GM19455 (cell line): ENCODE measurements around the gene KCNH8.

Source experiments
- ATAC-seq: cut with Tn5 transposase; IDR thresholded peaks from one replicate; pipeline ENCODE4 v1.9.1; 2021; ENCODE audit not compliant: unreplicated experiment

The KCNH8 gene

GRCh38 chr3:19467761-19468160 lies 319.5 kb downstream of the KCNH8 start:
- no peak for ATAC-seq

- no peak for ATAC-seq
These were observed 322.8 kb downstream of the KCNH8 start for GRCh38 chr3:19471138-19471537.

- no peak for ATAC-seq
These were observed 325.8 kb downstream of the KCNH8 start for GRCh38 chr3:19473971-19474580.

GRCh38 chr3:19476281-19476680 lies 328.0 kb downstream of the KCNH8 start:
- ATAC-seq, result no peak

GRCh38 chr3:19485267-19485666 lies 337.0 kb downstream of the KCNH8 start:
- no peak for ATAC-seq

- ATAC-seq, result no peak
These were observed 339.1 kb downstream of the KCNH8 start for GRCh38 chr3:19487386-19487785.

GRCh38 chr3:19488939-19489338 lies 340.6 kb downstream of the KCNH8 start:
- no peak for ATAC-seq

- ATAC-seq, result no peak
These were observed 341.6 kb downstream of the KCNH8 start for GRCh38 chr3:19489936-19490335.

- ATAC-seq, result no peak
These were observed 357.9 kb downstream of the KCNH8 start for GRCh38 chr3:19506171-19506570.

- no peak for ATAC-seq
These were observed 374.0 kb downstream of the KCNH8 start for GRCh38 chr3:19522305-19522704.

GRCh38 chr3:19526071-19526470 lies 377.8 kb downstream of the KCNH8 start:
- no peak for ATAC-seq

- no peak for ATAC-seq
These were observed 379.4 kb downstream of the KCNH8 start for GRCh38 chr3:19527746-19528145.

- ATAC-seq, result no peak
These were observed 383.1 kb downstream of the KCNH8 start for GRCh38 chr3:19531426-19531825.

- peak; percentile 65 for ATAC-seq
These were observed 391.4 kb downstream of the KCNH8 start for GRCh38 chr3:19539518-19540392.

GRCh38 chr3:19540464-19540863 lies 392.2 kb downstream of the KCNH8 start:
- ATAC-seq, result peak; percentile 18

- ATAC-seq, result no peak
These were observed 393.0 kb downstream of the KCNH8 start for GRCh38 chr3:19541284-19541683.

GRCh38 chr3:19543212-19543841 lies 395.0 kb downstream of the KCNH8 start:
- peak; percentile 46 for ATAC-seq

- no peak for ATAC-seq
These were observed 399.6 kb downstream of the KCNH8 start for GRCh38 chr3:19547665-19548464.

- peak; percentile 97 for ATAC-seq
These were observed 411.6 kb downstream of the KCNH8 start for GRCh38 chr3:19559724-19560442.

- ATAC-seq, result no peak
These were observed 425.3 kb downstream of the KCNH8 start for GRCh38 chr3:19573644-19574043.
